HCEC 1CT (cell line): ENCODE data around the gene MARCHF3.
"Not testable (repeated sequence)": the region's sequence is repeated elsewhere in the genome, so short reads cannot be mapped to it uniquely, and the experiment has no call there.

ENCODE experiments used
- DNase-seq: peaks from one replicate; pipeline ENCODE4 v3.0.0-alpha.2; 2017

MARCHF3 gene

DNA sequence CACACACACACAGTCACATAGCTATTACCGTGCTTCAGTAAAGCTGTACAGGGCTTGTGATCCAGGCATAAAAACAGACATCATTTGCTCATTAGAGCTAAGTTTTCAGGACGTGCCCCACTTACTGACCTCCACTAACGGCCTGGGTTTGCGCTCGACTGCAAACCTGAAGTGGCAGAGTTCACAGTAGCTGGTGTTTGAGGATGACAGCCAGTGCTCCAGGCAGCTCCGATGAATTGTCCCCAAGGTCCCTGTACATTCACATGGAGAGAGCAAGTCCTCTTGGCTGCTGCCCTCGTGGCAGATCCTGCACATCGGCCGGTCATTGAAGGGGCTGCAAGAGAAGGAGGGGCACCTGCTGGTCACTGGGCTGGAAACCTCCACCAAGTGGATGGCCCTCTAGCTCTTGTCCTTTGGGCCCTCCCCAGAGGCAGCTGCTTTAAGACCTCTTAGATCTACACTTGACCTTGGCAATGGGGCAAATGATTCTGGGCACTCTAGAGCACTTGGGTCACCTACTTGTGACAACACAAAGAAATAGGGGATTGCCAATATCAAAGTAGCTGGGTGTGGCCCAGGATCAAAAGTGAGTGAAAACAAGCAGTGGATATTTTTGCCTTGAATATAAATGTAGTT is 115.4 kb downstream of the MARCHF3 start:
- no peak for DNase-seq

DNA sequence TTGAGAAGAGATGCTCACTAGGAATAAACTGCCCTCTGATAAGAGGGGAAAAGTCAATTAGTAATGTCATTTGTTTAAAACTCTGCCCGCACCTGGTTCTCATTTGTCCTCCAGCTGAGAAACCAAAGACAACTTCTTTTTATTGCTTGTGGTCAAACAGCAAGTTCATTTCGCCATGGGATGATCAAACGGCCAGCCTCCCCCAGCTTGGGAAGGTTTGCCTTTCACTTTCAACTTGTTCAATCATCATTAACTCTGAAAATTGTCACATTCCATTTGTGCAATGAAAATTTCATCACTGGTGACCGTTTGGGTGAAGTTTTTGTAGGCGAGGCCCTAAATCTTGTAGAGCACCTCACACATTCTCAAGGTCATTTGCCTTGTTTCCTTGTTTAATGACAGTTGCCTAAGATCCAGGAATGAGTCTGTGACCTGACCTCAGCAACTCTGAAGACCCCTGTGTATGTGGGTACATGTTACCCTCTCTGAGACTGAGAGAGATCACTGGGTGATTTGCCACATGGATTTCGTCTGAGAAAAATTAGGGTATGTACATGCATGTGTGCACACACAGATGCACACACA is 117.7 kb downstream of the MARCHF3 start:
- DNase-seq: no peak

DNA sequence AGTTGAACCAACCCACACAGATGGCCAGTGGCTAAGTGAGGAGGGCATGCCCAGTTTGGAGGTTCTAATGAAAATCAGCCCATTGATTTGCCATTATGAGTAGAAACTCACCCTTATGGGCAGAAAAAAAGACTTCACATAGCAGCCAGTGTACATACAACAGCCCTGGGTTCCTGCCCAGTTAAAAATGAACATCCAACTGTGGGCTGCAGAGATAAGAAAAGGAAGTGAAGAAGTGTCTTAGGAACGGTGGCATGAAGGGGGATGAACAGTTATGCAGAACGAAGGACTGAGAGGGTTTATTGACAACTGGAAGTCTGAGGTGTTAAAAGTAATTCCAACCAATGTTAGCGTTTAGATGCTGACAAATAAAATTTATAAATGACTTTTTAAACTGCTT is 118.4 kb downstream of the MARCHF3 start:
- no peak for DNase-seq

DNA sequence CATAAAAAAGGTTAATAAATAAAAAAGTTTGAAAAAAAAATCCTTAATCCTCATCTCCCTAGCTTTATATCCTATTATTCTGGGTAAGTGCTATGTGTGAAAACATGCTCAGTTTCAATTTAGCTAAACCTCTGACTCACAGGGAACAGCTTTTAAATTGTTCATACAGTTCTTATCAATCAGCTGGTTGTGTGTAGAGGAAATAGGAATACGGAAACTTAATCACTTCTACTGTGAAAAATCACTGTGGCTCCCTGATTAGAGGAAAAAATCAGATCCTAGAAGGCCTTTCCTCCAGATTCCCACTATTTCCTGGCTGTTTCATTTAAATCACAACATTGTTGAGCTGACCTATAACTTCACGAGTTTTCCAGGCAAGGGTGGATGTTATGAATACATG is 120.5 kb downstream of the MARCHF3 start:
- no peak for DNase-seq

DNA sequence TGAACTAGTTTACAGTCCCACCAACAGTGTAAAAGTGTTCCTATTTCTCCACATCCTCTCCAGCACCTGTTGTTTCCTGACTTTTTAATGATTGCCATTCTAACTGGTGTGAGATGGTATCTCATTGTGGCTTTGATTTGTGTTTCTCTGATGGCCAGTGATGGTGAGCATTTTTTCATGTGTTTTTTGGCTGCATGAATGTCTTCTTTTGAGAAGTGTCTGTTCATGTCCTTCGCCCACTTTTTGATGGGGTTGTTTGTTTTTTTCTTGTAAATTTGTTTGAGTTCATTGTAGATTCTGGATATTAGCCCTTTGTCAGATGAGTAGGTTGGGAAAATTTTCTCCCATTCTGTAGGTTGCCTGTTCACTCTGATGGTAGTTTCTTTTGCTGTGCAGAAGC is 126.0 kb downstream of the MARCHF3 start:
- not testable (repeated sequence) for DNase-seq

DNA sequence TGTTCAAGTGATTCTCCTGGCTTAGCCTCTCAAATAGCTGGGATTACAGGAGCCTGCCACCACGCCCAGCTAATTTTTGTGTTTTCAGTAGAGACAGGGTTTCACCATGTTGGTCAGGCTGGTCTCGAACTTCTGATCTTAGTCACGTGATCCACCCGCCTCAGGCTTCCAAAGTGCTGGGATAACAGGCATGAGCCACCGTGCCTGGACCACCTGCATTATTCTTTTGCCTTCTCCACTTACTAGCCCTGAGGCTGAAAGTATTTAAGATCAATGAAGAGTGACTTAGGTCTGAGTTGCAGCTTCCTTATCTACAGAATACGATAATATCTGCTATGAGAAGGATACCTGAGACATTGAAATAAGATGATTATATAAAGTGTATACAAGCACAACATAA is 129.6 kb downstream of the MARCHF3 start:
- DNase-seq: no peak

DNA sequence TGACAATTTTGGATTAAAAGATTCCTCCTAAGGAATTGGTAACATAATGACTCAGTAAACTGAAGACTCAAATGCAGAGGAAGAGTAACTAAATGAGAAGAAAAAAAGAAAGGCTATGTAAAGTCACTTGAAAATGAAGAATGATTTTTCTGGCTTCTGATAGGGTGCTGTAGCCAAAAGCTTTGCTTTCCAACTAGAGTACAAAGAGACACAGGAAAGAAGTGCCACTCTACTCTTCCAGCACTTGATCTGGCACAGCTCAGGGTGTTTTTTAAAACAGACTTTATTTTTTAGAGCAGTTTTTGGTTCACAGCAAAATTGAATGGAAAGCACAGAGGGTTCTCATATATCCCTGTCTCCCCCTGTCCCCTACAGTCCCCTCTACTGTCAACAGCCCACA is 130.9 kb downstream of the MARCHF3 start:
- no peak for DNase-seq

DNA sequence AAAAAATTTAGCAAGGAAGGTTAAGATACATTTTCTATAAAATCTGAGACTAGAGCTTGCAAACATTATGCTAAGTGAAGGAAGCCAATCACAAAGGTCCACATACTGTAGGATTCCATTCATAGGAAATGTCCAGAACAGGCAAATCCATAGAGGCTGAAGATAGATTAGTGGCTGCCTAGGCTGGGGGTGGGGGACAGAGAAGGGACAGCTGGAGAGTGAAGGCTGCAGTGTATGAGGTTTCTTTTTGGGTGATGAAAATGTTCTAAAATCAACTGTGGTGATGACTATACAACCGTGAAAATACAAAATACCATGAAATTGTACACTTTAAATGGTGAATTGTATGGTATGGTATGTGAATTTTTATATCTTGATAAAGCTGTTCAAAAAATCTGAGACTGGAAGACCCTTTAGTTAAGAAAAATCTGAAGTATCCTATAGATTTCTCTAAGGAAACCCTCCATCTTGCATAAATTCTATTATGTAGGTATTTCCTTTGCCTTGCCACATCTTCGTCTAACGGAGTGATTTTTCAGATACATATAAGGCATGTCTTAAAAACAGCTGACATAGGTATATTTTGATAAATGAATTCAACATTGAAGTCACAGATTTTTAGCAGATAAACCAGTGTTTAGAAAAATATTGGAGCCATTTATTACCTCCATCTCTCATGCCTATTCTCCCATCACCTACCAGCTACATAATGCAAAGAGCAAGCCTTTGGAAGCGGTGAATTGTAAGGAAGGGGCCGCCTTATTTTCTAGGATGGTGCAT is 132.3 kb downstream of the MARCHF3 start:
- no peak for DNase-seq

DNA sequence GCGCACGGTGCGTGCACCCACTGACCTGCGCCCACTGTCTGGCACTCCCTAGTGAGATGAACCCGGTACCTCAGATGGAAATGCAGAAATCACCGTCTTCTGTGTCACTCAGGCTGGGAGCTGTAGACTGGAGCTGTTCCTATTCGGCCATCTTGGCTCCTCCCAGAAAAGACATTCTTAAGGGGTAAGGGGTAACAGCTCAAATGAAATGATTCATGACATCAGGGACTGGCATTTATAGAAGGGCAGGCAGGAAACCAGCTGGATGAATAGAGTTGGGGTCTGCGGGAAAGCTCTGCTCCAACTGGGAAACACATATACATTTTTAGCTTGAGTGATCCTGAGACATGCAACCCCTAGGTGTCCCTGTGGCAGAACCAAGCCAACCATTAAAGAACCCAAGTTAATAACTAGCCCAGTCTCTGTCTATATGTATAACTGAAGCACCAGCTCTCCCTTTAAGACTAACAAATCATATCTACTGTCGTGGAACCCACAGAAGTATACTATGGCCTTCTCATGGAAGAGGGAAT is 134.1 kb downstream of the MARCHF3 start:
- DNase-seq: no peak

DNA sequence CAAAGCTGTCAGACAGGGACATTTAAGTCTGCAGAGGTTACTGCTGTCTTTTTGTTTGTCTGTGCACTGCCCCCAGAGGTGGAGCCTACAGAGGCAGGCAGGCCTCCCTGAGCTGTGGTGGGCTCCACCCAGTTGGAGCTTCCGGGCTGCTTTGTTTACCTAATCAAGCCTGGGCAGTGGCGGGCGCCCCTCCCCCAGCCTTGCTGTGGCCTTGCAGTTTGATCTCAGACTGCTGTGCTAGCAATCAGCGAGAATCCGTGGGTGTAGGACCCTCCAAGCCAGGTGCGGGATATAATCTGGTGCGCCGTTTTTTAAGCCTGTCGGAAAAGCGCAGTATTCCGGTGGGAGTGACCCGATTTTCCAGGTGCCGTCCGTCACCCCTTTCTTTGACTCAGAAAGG is 134.6 kb downstream of the MARCHF3 start:
- not testable (repeated sequence) for DNase-seq

DNA sequence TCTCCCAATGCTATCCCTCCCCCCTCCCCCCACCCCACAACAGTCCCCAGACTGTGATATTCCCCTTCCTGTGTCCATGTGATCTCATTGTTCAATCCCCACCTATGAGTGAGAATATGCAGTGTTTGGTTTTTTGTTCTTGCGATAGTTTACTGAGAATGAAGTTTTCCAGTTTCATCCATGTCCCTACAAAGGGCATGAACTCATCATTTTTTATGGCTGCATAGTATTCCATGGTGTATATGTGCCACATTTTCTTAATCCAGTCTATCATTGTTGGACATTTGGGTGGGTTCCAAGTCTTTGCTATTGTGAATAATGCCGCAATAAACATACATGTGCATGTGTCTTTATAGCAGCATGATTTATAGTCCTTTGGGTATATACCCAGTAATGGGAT is 139.9 kb downstream of the MARCHF3 start:
- not testable (repeated sequence) for DNase-seq

DNA sequence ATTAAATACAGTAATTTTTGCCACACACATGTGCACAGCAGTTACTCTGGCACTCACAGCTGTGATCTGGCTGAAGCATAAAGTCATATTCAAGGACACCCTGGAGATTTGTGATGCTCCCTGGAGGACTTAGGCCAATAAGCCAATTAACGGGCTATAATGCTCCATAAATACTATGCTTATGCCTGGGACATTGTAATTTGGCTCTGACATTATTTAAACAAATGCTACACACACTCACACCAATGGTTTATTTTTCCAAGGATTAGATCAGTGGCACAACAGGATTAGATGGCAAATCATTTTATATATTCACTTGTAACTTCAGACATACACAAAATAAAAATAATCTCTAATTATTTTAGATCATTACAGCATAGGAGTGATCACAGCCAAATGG is 142.2 kb downstream of the MARCHF3 start:
- DNase-seq: no peak

DNA sequence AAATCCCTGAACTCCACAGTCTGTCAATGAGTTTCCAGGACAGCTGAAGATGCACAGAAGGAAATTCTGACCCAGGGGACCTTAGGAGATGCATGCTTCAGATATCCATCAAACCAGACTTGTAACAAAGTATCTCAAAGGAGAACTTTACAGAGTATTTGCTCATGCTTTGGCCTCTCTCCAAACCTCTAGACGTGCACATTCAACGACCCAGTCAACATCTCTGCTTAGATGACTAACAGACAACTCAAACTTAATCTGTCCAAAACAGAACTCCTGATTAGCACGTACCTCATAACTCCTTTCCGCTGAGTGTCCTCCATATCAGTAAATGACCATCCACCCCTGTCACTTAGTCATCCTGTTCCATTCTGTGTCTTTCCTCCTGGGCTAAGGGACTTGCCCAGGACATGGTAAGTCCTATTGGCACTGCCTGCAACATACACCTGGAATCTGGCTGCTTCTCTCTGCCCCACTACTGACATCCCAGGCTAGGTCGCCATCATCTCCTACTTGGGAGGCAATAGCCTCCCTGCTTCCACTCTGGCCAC is 146.0 kb downstream of the MARCHF3 start:
- DNase-seq: peak; percentile 92

DNA sequence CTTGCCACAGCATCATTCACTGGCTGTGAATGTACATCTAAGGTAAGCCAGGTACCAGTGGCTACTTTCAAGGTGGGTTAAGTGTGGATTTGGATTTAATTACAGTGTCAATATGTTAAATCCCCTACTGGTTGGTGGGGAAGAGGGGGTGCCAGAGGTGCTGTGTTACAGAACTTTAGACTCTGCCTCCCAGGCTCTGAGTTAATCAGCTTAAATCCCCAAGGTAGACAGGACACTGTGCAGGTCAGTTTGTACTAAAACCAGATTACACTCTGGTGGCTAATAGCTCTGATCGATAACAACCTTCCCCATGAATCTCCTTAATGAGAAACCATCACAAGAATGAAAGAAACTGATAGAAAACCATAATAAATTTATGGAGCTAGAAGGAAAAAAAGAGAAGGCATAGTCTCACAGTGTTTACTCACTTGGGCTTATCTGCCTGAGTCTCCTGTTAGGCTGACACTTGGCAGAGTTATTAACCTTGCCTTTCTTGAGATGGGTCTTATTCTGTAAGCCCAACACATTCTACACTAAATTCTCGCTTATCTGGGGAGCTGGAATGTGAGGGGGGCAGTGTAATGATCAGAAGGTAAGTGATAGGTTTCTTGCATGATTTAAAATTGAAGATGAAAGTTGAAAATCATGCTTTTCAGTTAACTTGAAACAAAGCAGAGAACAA is 146.7 kb downstream of the MARCHF3 start:
- DNase-seq: no peak

DNA sequence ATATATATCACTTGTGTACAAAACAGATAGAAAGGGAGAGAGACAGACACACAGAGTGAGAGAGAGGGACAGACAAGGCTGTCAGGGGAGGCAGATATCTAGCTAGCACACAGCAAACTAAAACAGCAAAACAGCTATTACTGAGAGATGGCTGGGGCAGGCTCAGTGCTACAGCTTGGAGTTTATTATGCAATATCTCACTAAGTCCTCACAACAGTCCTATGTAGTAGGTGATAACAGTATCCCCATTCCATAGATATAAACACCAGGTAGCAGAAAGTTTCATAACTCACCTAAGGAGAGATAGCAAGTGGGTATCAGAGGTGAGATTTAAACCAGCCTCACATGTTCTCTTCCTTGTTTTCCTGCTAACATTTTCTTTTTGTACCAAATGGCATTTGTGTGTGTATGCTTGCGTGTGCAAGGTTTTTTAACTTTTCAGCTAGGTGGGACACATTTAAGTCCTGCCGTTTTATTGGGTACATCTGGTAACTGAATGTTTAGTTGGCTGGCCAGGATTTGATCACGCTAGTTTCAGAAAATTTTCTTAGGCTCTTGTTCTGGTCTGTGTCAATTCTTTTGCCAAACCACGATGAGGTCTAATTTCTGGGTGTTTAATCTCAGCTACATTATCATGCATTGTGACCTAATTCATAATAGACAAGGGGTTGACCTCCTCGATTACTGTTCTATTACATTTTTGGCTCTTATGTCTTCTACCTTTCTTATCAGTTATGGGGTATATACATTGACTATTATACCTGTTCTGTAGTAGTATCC is 148.3 kb downstream of the MARCHF3 start:
- DNase-seq: no peak

DNA sequence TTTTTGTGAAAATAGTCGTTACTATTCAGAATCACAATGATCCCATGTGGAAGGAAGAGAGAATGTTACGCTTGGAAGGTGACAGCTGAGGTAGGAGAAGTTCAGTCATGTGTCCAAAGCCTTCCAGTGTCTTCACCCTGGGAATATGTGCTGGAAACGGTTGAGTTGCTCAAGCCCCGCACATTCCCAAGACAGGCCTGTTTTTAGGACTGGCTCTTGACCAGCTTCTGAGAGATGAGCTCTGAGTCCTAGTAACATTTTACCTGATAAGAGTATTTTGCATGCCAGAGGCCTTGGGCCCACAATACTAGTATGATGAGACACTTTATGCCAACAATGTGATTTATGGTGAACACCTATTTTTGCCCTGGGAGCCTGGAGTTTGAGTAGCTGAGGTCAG is 151.7 kb downstream of the MARCHF3 start:
- DNase-seq: no peak

DNA sequence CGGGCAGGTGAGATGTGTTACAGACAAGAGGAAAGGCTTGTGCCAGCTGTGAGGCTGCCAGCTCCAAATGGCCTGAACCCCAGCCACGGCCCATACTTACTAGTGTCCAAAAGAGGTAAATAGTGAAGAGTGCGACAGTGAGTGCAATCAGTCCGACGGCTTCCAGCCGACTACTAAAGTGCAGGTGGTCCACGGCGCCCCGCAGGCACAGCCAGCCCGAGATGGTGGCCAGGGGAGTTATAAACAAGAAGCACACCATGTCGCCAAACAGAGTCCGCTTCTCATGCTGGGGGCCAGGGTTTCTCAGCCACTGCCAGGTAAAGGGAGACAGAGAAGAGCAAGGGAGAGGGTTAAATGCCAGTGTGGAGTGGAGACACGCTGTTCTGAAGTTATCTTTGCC is 152.3 kb downstream of the MARCHF3 start:
- DNase-seq: no peak

DNA sequence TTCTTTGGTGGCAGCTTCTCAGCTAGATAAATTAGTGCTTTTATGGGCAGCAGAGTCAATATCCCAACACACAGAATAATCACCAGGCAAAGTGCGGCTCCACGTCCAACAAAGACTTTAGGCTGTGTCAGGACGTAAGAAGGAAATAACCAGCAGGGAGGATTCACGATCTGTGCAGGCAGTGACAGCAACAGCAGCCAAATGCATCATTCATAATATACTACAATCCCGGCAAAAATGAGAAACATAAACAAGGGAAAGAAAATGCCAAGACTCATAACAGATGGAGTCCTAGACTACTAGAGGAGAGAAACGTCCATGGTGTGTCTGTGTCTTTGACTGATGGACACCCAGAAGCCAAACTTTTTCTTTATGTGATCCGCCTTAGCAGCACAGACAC is 152.8 kb downstream of the MARCHF3 start:
- no peak for DNase-seq

DNA sequence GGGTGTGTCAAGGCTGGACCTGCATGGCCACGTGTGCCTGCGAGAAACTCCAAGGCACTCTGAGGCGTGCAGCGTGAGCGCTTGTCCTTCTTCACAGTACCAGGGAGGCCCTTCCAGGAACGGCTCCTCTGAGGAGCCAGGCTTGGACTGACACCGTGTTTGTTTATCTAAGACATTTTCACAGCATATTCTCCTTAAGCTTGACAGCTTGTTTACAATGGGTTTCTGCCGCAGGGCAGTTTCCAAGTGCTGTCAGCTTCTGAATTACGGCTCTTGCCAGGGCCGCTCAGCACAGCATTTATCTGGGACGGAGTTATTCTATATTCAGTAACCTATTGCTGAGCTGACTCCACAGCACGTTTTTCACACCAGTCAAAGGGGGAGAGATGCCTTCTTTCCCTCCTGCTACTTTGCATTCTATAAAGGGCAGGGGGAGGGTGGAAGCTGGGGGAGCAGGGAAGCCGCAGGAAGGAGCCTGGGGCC is 155.0 kb downstream of the MARCHF3 start:
- no peak for DNase-seq

DNA sequence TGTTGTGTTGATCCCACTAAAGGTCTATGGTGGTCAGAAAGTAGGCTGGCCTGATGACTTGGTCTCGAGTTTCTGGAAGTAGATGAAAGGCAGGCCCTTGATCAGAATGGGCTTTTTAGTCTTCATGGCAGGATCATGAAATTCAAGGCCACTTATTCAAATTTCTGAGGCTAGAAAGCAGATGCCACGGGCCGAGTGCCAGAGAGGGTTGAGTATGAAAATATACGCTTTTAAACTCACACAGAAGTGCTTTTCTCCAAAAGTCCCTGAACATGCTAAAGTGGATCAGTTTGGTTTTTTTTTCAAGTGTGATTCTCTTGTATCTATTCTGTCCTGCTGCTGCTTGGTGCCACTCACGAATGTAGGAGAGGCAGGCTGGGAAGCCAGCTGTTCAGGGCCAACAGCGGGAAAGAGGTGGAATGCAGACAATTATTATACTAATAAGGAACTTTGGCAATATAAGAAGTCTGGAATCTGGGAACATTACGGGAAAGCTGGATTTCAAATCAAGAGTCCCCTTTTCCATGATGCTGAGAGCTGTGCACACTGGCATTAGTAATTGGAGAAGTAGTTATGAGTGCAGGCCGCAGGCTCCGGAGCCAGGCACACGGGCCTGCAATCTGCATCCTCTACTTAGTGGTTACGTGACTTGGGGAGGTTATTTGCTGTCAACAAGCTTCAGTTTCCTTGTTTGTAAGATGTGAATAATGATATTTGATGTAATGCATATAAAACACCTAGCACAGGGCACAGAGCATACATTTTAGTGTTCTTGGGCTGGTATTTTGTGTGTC is 157.6 kb downstream of the MARCHF3 start:
- no peak for DNase-seq

DNA sequence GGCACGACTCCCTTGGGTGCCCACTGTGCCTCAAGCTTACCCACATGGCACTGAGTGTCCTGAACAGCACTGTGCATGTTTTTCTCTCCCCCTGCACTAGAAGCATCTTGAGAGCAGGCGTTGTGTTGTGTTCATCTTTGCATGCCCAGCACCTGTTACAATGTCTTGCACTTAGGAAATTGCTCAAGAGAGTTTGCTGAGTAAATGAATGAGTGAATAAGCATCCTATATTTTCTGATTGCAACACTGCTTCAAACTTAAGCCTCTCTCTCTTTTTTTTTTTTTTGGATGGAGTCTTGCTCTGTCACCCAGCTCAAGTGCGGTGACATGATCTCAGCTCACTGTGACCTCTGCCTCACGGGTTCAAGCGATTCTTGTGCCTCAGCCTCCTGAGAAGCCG is 158.9 kb downstream of the MARCHF3 start:
- DNase-seq: peak; percentile 37
